ENCODE measurements around the gene PPP3CA. TPM values are rescaled to one million over a fixed set of nuclear protein-coding genes. Genes with fewer than 3 reads are reported as not detected.

PPP3CA gene
- total and polyA plus RNA-seq, 2 of the 8 experiments (the other 6 are each of a cell fraction or from before 2014, with no cell fraction given), result 7.9 to 35.0 TPM

DNA sequence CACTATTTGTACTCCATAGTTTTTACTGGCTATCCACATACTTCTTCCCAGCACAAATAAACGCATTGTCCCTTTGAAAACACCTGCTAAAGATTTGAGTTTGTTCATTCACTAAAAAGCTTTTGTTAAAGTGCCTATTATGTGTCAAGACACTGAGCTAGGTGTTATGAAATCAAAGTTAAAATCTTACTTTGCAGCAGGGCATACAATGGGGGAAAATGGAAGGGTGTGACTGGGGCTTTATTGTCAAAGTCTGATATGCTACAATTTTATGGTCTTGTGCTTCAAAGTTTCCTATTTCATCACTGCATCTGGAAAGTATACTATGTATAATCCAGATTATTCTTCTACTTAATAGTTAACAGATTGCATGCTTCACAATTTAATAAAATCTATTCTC lies 128.4 kb downstream of the PPP3CA start:
- Histone ChIP-seq H4K20me1 (replicated peaks in 1 of 2; ENCODE audit: control insufficient read depth in 1 of 2, insufficient read depth in 2 of 2, low read length in 2 of 2) (no peaks in the 10 kb centered on the region), H2BK120ac (replicated peaks; ENCODE audit: low read depth, low read length) (no peak overlapping the region), H3K36me3 (ENCODE audit: control insufficient read depth in 2 of 4, insufficient read depth in 4 of 4, low read length in 3 of 4) (no peaks in the 10 kb centered on the region), H3K23me2 (ENCODE audit: low read depth, low read length) (no peaks in the 10 kb centered on the region), H2AK5ac (ENCODE audit: low read depth, low read length) (no peak overlapping the region), H3K27ac (ENCODE audit: low read depth, low read length) (no peak overlapping the region), H3K23ac (ENCODE audit: insufficient read length) (no peak overlapping the region), H2BK15ac (ENCODE audit: low read length) (no peak overlapping the region), H2BK5ac (ENCODE audit: low read depth, low read length) (no peak overlapping the region), H3K4ac (replicated peaks; ENCODE audit: insufficient read length, low read depth, low read length) (no peak overlapping the region), H2AFZ (ENCODE audit: low read length) (no peak overlapping the region), H3K4me2 (ENCODE audit: insufficient read depth in 1 of 2, low read depth in 2 of 2, low read length in 2 of 2) (no peak overlapping the region), H3K27me3 (replicated peaks in 1 of 4; ENCODE audit: control insufficient read depth in 3 of 4, extremely low read depth in 1 of 4, insufficient read depth in 3 of 4, low read length in 3 of 4) (no peaks in the 10 kb centered on the region), H4K8ac (ENCODE audit: extremely low read depth, insufficient read depth, low read length) (no peak overlapping the region), H3K79me1 (ENCODE audit: low read depth, low read length) (no peaks in the 10 kb centered on the region), H3K18ac (ENCODE audit: extremely low read depth, low read length) (no peak overlapping the region), H4K5ac (ENCODE audit: insufficient read length, low read depth, low read length) (no peak overlapping the region), H3K9ac (replicated peaks in 1 of 4; ENCODE audit: extremely low read depth in 1 of 4, low read depth in 3 of 4, low read length in 3 of 4) (no peak overlapping the region), H3K9me3 (ENCODE audit: insufficient read depth in 2 of 2, low read depth in 1 of 2, low read length in 1 of 2) (no peaks in the 10 kb centered on the region), H4K91ac (replicated peaks; ENCODE audit: insufficient read length, low read length) (no peak overlapping the region), H2BK20ac (ENCODE audit: low read length) (no peak overlapping the region), H3K4me3 (ENCODE audit: extremely low read depth in 1 of 4, insufficient read depth in 2 of 4, low read depth in 3 of 4, low read length in 4 of 4) (no peak overlapping the region), H3K4me1 (replicated peaks in 1 of 4; ENCODE audit: control insufficient read depth in 3 of 4, insufficient read depth in 4 of 4, low read length in 3 of 4) (peaks cover 0 to 3% (median 0%) of the 10 kb centered on the region in 4 experiments; a peak in 1 of 7 replicates), H3K56ac (replicated peaks; ENCODE audit: insufficient read length, low read depth, low read length) (no peak overlapping the region), H3K79me2 (ENCODE audit: control insufficient read depth in 1 of 2, insufficient read depth in 2 of 2, low read length in 2 of 2) (peaks cover 0 to 51% of the 10 kb centered on the region in 2 experiments; a peak in 2 of 4 replicates), H3K14ac (ENCODE audit: insufficient read length) (no peak overlapping the region), H2BK12ac (ENCODE audit: low read depth, low read length) (no peak overlapping the region)
- CTCF ChIA-PET (ENCODE audit: partially characterized antibody), result interaction anchor here (0.9 kb wide), 1 partner anchor 10 kb away, joined by 3 read pairs; no protein-coding TSS in a partner anchor
- 86% methylated on average over 1 of the region's 1 CpG; no CpG with 5 or more reads in 1 of the 2 experiments for WGBS, 2 experiments (ENCODE audit: extremely low coverage in 1 of 2, insufficient coverage in 1 of 2, insufficient read length in 1 of 2, insufficient replicate concordance in 2 of 2, low coverage in 1 of 2, low lambda C conversion rate in 2 of 2, missing lambda C conversion rate in 1 of 2)
- DNase-seq (ENCODE audit: low read depth in 1 of 2, low spot score in 2 of 2), result no peak
- FAIRE-seq, result no peak
- POLR2A ChIA-PET (ENCODE audit: partially characterized antibody), result no interaction called here
- TF ChIP-seq SAP30 (IDR thresholded peaks at IDR 0.05; ENCODE audit: insufficient read depth, insufficient replicate concordance, low read length) (no peak), EP300 (IDR thresholded peaks at IDR 0.05; ENCODE audit: borderline replicate concordance in 1 of 2, low read depth in 2 of 2, low read length in 2 of 2) (no peak), HDAC6 (IDR thresholded peaks at IDR 0.05; ENCODE audit: low read depth, low read length) (no peak), CHD1 (IDR thresholded peaks at IDR 0.05; ENCODE audit: low read depth, low read length) (no peak), JUN (IDR thresholded peaks at IDR 0.05; ENCODE audit: low read depth, low read length) (no peak)

Measured in H1 (cell line).